Measurements from ENCODE around the gene ANKRD63. TPM values are rescaled to one million over a fixed set of nuclear protein-coding genes. Genes with fewer than 3 reads are reported as not detected.

Gene ANKRD63
- total RNA-seq, 1 experiment from 2014 or later = 0.97 TPM

- peak; percentile 66 for DNase-seq (ENCODE audit: low read depth)
Measured at GRCh38 chr15:40313531-40314398, 30.9 kb upstream of the ANKRD63 start.

GRCh38 chr15:40312370-40313158 is 29.7 kb upstream of the ANKRD63 start:
- DNase-seq (ENCODE audit: low read depth) = no peak

- no peak for DNase-seq (ENCODE audit: low read depth)
Measured at GRCh38 chr15:40310993-40311392, 28.1 kb upstream of the ANKRD63 start.

GRCh38 chr15:40310001-40310959 is 27.4 kb upstream of the ANKRD63 start:
- peak; percentile 69 for DNase-seq (ENCODE audit: low read depth)

DNA sequence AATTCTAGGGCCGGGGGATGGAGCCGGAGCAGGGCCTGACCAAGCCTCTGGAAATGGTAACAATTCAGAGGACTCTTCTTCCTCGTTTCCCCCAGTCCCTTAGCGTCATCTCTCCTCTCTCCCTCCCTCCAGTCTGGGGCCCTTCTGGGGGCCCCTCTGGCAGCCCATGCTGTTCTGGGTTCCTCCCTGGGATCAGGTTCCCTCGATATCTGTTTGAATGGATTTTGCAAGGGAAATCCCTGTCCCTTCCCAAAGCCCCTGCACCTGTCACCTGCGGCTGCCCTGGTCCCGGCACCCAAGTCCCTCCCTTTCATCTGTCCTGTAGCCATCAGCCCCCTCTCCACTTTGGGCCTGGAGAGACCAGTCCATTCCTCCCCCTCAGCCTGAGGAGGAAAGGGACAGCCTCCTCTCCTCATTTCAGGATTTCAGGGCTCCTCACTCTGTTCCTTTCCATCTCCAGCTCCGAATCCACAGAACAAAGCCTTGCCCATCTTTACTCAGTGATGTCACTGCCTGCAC is 26.5 kb upstream of the ANKRD63 start:
- DNase-seq (ENCODE audit: low read depth) = no peak

GRCh38 chr15:40307421-40308211 is 24.8 kb upstream of the ANKRD63 start, which contains the start of gene PLCB2:
TSS of gene PLCB2 (minus strand) at chr15:40307935. CDS start at chr15:40307672, 263 bp downstream.
- peak; percentile 48 for DNase-seq (ENCODE audit: low read depth)

DNA sequence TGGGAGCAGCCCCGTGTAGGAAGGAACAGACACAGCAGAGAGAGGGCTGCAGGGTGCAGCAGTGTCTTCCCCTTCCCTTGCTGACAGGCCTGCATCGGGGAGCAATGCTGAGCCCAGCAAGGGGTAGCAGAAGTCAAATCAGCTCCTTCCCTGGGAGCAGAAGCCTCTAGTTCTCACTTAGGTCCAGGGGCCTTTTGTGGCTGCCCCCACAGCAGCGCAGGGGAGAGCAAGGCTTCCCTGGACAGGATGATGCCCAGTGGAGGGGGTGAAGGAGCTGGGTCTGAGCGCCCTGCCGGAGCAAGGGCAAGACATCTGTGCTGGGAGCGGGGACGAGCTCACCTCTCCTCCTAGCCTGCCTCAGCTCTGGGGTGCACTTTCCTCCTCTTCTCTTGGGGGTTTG is 24.0 kb upstream of the ANKRD63 start:
- no peak for DNase-seq (ENCODE audit: low read depth)

GRCh38 chr15:40306371-40306770 is 23.5 kb upstream of the ANKRD63 start:
- no peak for DNase-seq (ENCODE audit: low read depth)

DNA sequence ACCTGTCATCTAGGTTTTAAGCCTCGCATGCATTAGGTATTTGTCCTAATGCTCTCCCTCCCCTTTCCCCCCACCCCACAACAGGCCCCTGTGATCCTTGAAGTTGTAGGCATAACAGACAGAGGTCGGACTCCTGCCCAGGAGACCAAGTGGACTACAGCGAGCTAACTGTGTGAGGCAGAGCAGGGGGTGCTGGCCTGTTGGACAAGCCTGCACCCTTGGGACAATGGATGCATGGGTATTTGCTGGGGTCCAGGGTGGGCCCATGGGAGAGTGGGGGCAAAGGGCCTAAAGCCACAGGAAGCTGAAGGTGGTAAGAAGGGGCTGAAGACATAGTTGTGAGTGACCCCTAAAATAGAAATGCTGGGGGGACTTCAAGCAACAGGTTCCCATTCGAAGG is 22.4 kb upstream of the ANKRD63 start:
- no peak for DNase-seq (ENCODE audit: low read depth)

- DNase-seq (ENCODE audit: low read depth) = no peak
Measured at GRCh38 chr15:40303576-40303975, 20.7 kb upstream of the ANKRD63 start.

- no peak for DNase-seq (ENCODE audit: low read depth)
Measured at GRCh38 chr15:40302981-40303380, 20.1 kb upstream of the ANKRD63 start.

- DNase-seq (ENCODE audit: low read depth) = no peak
Measured at GRCh38 chr15:40302288-40302886, 19.5 kb upstream of the ANKRD63 start.

DNA sequence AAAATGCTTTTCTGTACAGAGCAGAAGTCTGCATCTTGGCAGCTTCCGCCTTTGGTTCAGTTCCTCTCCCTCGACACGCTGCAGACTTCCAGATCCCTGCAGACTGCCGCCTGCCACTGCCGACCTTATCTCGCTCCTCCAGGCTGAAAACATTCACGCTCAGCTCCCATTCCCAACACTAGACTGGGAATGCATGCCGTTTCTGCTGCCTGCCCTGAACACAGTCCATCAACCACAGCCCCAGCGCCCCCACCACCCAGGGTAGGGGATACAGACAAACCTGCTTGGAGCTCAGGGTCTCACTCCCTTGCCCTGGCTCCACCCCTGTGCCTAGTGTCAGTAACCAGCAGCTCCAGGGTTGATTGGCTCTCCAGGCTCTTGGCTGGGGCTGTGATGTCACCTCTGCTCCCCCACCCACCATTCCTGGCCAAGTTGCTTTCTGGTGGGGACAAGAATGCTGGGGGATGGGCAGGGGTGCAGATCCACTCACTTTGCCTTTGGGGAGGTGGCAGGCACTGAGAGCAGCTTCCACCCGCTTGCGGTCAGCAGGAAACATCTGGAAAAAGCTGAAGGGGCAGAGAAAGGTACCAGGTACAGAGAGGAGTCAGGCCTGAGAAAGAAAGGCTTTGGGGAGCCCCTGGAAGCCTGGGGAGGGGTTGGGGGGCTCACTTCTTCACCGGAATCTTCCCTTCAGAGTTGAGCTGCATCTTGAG is 18.8 kb upstream of the ANKRD63 start:
- no peak for DNase-seq (ENCODE audit: low read depth)

GRCh38 chr15:40300771-40301170 is 17.9 kb upstream of the ANKRD63 start:
- no peak for DNase-seq (ENCODE audit: low read depth)

DNA sequence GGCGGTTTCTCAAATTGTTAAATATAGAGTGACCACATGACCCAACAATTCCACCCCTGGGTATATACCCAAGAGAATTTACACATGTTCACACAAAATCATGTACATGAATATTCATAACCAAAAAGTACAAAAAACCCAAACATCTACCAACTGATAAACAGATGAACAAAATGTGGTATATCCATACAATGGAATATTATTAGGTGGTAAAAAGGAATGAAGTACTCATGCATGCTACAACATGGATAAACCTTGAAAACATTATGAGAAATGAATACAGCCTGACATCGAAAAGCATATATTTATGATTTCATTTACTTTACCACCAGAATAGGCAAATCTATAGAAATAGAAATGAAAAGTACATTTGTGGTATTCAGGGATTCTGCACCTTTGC is 17.5 kb upstream of the ANKRD63 start:
- no peak for DNase-seq (ENCODE audit: low read depth)

DNA sequence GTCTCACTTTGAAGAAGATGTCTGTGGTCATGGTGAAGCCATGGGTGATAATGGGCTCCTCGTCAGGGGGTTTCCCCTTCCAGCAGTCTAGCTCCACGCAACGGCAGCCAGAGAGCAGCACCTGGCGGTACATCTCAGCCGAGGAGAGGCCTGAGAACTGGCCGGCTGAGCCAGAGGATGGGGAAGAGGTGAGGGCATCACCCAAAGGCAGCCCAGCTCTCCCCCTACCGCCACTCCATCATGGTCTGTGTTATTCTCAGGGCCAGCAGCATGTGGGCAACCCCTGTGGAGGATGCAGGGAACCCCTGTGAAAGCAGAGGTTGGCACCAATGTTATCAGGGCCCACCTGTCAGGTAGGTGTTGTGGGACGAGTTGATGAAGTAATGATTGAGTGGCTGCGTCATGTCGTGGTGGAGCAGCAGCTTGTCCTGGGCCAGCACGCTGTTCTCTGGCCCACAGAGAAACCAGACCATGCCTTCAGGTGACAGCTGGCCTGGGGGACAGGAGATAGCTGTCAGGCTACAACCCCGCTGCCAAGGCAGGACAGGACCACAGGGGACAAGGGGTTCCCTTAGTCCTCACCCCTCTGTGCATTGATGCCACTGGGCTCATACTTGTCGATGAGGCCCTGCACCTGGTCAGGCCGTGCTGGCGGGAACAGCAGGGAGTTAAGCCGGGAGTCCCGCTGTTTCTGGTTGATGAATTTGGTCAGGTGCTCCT is 15.5 kb upstream of the ANKRD63 start:
- no peak for DNase-seq (ENCODE audit: low read depth)

- DNase-seq (ENCODE audit: low read depth) = no peak
Measured at GRCh38 chr15:40297356-40297755, 14.5 kb upstream of the ANKRD63 start.

DNA sequence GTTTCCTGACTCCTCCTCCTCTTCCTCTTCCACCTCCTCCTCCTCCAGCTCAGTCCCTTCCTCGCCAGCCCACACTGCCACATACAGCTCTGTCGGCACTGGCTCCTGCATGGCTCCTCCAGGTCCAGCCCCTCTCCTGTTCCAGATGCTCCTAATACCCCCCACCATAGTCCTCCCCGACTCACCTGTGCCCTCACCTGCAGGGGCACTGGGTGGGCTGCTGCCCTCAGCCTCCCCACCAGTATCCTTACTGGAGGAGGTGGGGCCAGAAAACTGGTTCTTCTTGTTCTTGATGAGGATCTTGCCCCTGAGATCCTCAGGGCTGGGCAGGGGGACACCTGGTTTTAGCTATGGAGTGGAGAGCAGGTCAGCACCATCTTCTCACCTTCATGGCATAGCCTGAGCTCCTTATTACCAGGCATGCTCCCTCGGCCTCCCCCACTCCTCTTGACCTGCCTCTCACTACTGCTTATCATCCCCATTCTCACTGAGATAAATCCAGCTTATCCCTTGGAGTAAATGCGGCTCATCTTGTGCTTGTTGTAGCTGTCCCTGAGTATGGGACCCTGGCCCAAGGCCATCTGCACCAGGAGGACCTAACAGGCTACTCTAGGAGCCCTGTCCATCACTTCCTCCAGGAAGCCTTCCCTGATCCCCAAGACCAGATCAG is 13.8 kb upstream of the ANKRD63 start:
- DNase-seq (ENCODE audit: low read depth) = no peak

Measured in Daoy (cell line).